ENCODE data around the gene MARCHF2. TPM values are rescaled to one million over a fixed set of nuclear protein-coding genes. Genes with fewer than 3 reads are reported as not detected.
A peak's percentile ranks its signal among the peaks of the same experiment; 100 is the strongest.

The MARCHF2 gene
- total and polyA plus RNA-seq, 9 of the 15 experiments (the other 6 are each of a cell fraction or from before 2014, with no cell fraction given) = 0.39 to 6.4 (median 2.2) TPM

- TF ChIP-seq PCBP2 (IDR thresholded peaks at IDR 0.05; ENCODE audit: low read depth, low read length, poor library complexity, severe bottlenecking) (no peak), CREM (IDR thresholded peaks at IDR 0.05; ENCODE audit: low read depth) (peak; percentile 38), ETS2 (tag; IDR thresholded peaks at IDR 0.05; ENCODE audit: borderline replicate concordance, poor library complexity, severe bottlenecking) (no peak), ERF (CRISPR knock-in tag; IDR thresholded peaks at IDR 0.05) (no peak), MYNN (IDR thresholded peaks at IDR 0.05) (peak; percentile 38; the same call in 1 of the 2 replicates), MYNN (CRISPR knock-in tag; IDR thresholded peaks at IDR 0.05) (no peak), ETV6 (IDR thresholded peaks at IDR 0.05; ENCODE audit: borderline replicate concordance in 1 of 2, low read depth in 2 of 2, low read length in 1 of 2) (no peak), ETV6 (CRISPR knock-in tag; IDR thresholded peaks at IDR 0.05; ENCODE audit: borderline replicate concordance) (no peak), FOXK2 (conservative IDR thresholded peaks at IDR 0.05 in 1 of 2, IDR thresholded peaks at IDR 0.05 in 1 of 2; ENCODE audit: low read depth in 2 of 2) (0 out of 4 replicates have a peak, but pooled peaks of 1 of the 2 experiments have one; percentile 26), RB1 (IDR thresholded peaks at IDR 0.05; ENCODE audit: low read depth) (peak; percentile 48; the same call in 1 of the 2 replicates), ZBTB7A (IDR thresholded peaks at IDR 0.05; ENCODE audit: borderline replicate concordance, control insufficient read depth, low read depth, low read length) (peak; percentile 60), PCBP1 (IDR thresholded peaks at IDR 0.05; ENCODE audit: low read depth, low read length, poor library complexity, severe bottlenecking) (peak; percentile 49), PRDM10 (IDR thresholded peaks at IDR 0.05; ENCODE audit: partially characterized antibody) (peak; percentile 59), SOX6 (IDR thresholded peaks at IDR 0.05) (peak; percentile 40; the same call in 1 of the 2 replicates)
Observed at GRCh38 chr19:8396563-8397203, 16.4 kb upstream of the MARCHF2 start (continued).
